ENCODE measurements around the gene APOL3. TPM values are rescaled to one million over a fixed set of nuclear protein-coding genes. Genes with fewer than 3 reads are reported as not detected.

The APOL3 gene
- total RNA-seq, 4 donors from 2014 or later = 60.9 to 149 (median 91.1) TPM

DNA sequence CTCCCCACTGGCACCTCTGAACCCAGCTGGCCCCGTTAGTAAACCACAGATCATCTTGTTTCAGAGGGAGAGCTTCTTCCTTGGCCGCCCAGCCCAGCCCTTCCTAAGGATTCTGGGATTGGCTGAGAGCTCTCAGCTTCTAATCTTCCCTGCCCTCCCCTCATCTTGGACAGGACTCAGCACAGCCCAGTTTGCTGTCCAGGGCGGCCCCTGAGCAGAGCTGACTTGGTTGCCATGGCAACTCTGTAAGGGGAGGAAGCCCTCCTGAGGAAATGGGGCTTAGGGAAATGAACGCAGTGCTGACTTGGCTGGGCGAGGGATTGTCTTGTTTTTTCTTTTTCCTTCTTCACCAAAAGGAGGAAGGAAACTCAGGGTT, 36.5 kb upstream of the APOL3 start:
- peak in 1 of 2 donors; percentile 39 for DNase-seq (ENCODE audit: low spot score in 2 of 2)
- H3K36me3 ChIP-seq = no peaks in the 10 kb centered on the region
- H3K4me3 ChIP-seq = no peak overlapping the region
- H3K27ac ChIP-seq = peak overlapping the region in 3 of 4 donors; percentile 7 to 71 (median 37)
- no peaks in the 10 kb centered on the region for H3K9me3 ChIP-seq
- peaks cover 0 to 43% (median 12%) of the 10 kb centered on the region in 4 donors for H3K4me1 ChIP-seq
- H3K27me3 ChIP-seq = no peaks in the 10 kb centered on the region
- TF ChIP-seq POLR2A (IDR thresholded peaks at IDR 0.05) (no peak), EP300 (IDR thresholded peaks at IDR 0.05) (no peak)
- TF ChIP-seq, protein P1, sequence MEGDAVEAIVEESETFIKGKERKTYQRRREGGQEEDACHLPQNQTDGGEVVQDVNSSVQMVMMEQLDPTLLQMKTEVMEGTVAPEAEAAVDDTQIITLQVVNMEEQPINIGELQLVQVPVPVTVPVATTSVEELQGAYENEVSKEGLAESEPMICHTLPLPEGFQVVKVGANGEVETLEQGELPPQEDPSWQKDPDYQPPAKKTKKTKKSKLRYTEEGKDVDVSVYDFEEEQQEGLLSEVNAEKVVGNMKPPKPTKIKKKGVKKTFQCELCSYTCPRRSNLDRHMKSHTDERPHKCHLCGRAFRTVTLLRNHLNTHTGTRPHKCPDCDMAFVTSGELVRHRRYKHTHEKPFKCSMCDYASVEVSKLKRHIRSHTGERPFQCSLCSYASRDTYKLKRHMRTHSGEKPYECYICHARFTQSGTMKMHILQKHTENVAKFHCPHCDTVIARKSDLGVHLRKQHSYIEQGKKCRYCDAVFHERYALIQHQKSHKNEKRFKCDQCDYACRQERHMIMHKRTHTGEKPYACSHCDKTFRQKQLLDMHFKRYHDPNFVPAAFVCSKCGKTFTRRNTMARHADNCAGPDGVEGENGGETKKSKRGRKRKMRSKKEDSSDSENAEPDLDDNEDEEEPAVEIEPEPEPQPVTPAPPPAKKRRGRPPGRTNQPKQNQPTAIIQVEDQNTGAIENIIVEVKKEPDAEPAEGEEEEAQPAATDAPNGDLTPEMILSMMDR (IDR thresholded peaks at IDR 0.05) = no peak
- 18 to 21% methylated on average over 4 to 5 of the region's 5 CpGs for WGBS, 2 donors

DNA sequence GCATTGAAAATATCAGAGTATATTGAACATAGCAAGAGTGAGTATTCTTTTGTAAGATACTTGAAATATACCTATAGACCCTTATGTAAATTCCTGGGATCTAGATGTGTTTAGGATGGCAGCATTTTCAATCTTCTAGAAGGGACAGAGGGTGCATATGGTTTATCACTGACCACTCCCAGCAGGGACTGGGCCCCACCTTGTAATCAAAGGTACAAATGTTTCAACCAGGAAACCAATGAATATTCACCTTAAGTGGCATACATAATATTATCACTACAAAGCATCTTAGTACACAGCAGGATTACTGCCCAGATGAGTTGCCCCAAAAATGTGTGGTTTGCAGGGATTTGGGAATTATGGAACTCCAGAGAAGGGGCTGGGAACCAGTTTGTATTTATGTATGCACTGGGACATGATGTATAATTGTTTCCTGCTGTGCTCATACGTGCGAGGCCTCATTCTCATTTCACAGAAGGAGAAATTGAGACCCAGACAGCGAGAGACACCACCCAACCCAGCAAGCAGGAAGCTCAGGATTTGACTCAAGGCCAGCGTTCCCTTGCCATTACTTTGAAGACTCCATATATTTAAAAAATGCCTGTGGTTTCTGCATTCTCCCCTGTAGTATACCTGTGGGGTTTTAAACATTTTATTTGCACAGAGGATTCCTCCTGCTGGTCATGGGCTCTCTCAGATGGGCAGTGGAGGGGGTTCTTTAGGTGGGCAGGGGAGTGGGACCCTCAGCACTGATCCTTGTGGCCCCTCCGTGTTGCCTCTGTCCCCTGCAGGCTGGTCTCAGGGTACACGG, 35.9 kb upstream of the APOL3 start:
- Histone ChIP-seq H3K9me3 (no peaks in the 10 kb centered on the region), H3K27me3 (no peaks in the 10 kb centered on the region), H3K36me3 (no peaks in the 10 kb centered on the region), H3K27ac (peak overlapping the region in 3 of 4 donors; percentile 7 to 71 (median 37)), H3K4me1 (peaks cover 0 to 37% (median 12%) of the 10 kb centered on the region in 4 donors), H3K4me3 (no peak overlapping the region)
- DNase-seq (ENCODE audit: low spot score in 2 of 2) = no peak
- 35 to 44% methylated on average over 6 of the region's 6 CpGs for WGBS, 2 donors
- TF ChIP-seq POLR2A (IDR thresholded peaks at IDR 0.05) (no peak), EP300 (IDR thresholded peaks at IDR 0.05) (no peak)
- TF ChIP-seq, protein P1 (IDR thresholded peaks at IDR 0.05) = no peak

DNA sequence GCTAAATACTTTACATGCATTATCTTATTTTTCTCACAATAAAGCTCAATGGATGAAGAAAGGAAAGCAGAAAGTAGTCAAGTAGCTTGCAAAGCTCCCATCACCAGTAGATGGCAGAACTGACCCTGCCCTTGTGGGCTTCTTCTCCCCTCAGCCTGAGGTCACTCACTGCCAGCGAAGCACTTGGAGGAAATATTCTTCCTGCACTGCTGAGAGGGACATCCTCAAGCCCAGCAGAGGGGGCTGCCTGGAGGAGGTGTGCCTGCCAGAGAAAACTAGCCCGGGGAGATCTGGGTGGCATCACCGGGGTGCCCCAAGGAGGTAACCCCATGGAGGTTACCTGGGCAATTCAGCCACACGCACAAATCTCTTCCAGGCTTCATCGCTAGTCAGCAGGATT, 34.4 kb upstream of the APOL3 start:
- Histone ChIP-seq H3K9me3 (no peaks in the 10 kb centered on the region), H3K4me1 (peaks cover 0 to 35% (median 12%) of the 10 kb centered on the region in 4 donors), H3K27ac (no peak overlapping the region), H3K4me3 (no peak overlapping the region), H3K36me3 (no peaks in the 10 kb centered on the region), H3K27me3 (no peaks in the 10 kb centered on the region)
- 50% methylated on average over 5 of the region's 5 CpGs for WGBS, 2 donors
- TF ChIP-seq POLR2A (IDR thresholded peaks at IDR 0.05) (no peak), EP300 (IDR thresholded peaks at IDR 0.05) (peak in 1 of 2 donors; percentile 13)
- TF ChIP-seq, protein P1 (IDR thresholded peaks at IDR 0.05) = peak; percentile 54 to 76 (median 73)
- peak in 1 of 2 donors; percentile 42 for DNase-seq (ENCODE audit: low spot score in 2 of 2)

DNA sequence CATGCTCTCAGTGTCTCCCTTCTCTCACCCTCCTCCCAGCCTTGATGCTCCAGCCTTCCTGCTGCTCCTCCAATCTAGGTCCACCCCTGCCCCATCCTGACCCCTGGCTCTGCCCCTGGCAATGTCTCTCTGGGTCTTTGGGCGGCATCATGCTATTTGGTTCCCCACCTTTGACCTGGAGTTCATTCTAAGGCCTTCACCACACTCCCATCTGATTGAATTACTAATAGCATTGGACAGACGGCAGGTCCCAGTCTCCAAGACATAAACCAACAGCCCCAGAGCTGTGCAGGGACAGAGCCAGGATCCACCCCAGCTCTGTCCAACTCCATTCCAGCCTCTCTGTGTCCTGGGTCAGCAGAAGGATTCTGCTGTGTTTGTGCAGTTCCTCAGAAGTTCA, 33.8 kb upstream of the APOL3 start:
- H3K36me3 ChIP-seq = no peaks in the 10 kb centered on the region
- H3K4me1 ChIP-seq = peaks cover 0 to 35% (median 12%) of the 10 kb centered on the region in 4 donors
- no peak overlapping the region for H3K4me3 ChIP-seq
- H3K9me3 ChIP-seq = no peaks in the 10 kb centered on the region
- H3K27me3 ChIP-seq = no peaks in the 10 kb centered on the region
- 61 to 70% methylated on average over 2 of the region's 2 CpGs for WGBS, 2 donors
- no peak for DNase-seq (ENCODE audit: low spot score in 2 of 2)
- H3K27ac ChIP-seq = no peak overlapping the region
- no peak for TF ChIP-seq EP300 (IDR thresholded peaks at IDR 0.05)
- TF ChIP-seq, protein P1 (IDR thresholded peaks at IDR 0.05) = no peak
- no peak for TF ChIP-seq POLR2A (IDR thresholded peaks at IDR 0.05)

DNA sequence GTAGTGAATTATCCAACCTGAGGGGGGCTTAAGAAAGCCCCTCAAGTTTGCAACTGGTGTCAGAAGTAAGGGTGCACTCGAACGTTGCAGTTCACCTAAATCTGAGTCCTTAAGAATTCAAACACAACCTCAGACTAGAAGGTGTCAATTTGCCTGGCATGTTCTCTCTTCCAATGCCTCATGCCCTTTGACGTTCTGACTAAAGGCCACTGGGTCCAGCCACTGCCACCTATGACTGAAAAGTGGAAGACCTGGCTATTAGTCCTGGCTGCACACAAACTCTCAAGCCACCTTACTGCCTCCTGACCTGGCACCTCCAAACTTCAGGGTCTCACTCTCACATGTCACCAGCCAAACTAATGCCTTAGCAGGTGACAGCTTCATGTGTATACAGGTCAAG, 33.0 kb upstream of the APOL3 start:
- no peaks in the 10 kb centered on the region for H3K36me3 ChIP-seq
- H3K27me3 ChIP-seq = no peaks in the 10 kb centered on the region
- H3K9me3 ChIP-seq = no peaks in the 10 kb centered on the region
- peaks cover 0 to 28% (median 12%) of the 10 kb centered on the region in 4 donors for H3K4me1 ChIP-seq
- TF ChIP-seq EP300 (IDR thresholded peaks at IDR 0.05) (no peak), POLR2A (IDR thresholded peaks at IDR 0.05) (no peak)
- TF ChIP-seq, protein P1 (IDR thresholded peaks at IDR 0.05) = no peak
- no peak overlapping the region for H3K4me3 ChIP-seq
- H3K27ac ChIP-seq = no peak overlapping the region
- DNase-seq (ENCODE audit: low spot score in 2 of 2) = no peak
- 74 to 89% methylated on average over 3 of the region's 3 CpGs for WGBS, 2 donors
